GM19099 (cell line): Measurements from ENCODE around the gene SPSB4.

Experiments used
- POLR2A ChIP-seq: IDR thresholded peaks from 3 replicates; pipeline ENCODE4 v1.6.1; 2011; ENCODE audit warnings: low read depth; ENCODE audit not compliant: insufficient read length; ENCODE audit errors: extremely low read depth

The SPSB4 gene

GRCh38 chr3:141047168-141047567 is 4.0 kb upstream of the SPSB4 start:
- no peak for TF ChIP-seq POLR2A

GRCh38 chr3:141049681-141050080 is 1.5 kb upstream of the SPSB4 start:
- no peak for TF ChIP-seq POLR2A

- TF ChIP-seq POLR2A: no peak
These were observed 475 bp downstream of the SPSB4 start for GRCh38 chr3:141051443-141052200.

- no peak for TF ChIP-seq POLR2A
These were observed 1.3 kb downstream of the SPSB4 start for GRCh38 chr3:141052201-141053069.

- no peak for TF ChIP-seq POLR2A
These were observed 4.0 kb downstream of the SPSB4 start for GRCh38 chr3:141055136-141055535.

DNA sequence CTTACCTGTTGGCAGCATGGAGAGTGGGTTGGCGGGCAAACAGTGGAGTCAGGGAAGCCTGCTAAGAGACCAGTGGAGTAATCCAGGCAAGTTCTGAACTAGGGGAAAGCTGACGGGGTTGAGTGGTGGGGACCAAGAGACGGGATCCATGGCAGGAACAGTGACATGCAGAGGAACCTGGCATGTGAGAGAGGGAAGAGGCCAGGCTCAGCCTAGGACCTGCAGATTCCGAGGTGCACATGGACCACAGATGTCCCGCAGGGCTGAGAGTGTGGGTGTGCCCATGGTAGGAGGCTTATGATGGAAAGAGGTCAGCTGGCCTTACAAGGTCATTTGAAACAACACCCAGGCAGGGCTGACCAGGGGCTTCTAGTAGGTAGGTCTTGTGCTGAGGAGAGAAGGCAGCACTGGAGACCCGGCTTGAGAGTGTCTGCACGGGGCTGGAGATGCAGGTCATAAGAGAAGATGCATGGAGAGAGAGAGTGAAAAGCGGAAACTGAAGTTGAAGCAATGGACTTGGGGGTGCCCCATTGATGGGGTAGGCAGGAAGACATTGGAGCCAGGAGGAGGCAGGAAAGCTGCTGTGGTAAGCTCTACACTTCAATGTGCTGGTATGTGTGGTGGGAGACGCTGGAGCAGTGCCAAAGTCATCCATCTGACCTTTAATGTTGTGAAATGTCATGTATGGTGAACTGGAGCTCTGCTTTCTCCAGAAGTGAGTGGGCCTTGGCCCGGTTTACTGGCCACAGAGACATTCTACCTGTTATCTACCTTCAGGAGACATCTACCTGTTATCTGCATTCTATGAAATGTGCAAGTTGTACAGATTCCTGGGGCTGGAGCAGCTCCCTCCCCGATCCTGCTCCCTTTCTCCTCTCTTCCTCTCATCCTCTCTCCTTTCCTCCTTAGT is 4.6 kb downstream of the SPSB4 start:
- TF ChIP-seq POLR2A: no peak

GRCh38 chr3:141056751-141057171 is 5.6 kb downstream of the SPSB4 start:
- TF ChIP-seq POLR2A: no peak

DNA sequence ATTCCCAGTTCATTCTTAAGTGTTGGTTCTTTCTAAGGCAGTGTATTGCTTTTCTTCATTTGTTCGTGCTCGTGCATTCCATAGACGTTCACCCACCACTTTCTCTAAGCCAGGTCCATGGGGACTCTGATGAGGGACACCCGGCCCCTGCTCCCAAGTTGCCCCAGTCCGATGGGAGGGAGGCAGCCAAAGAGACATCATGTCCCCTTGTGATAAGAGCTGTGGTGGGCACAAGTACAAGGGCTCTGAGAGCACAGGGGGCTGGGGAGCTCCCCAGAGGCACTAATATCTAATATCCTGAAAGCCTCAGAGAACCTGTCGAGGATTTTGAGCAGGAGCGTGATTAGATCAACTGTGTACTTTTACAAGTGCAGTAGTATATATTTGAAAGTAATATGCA is 6.3 kb downstream of the SPSB4 start:
- TF ChIP-seq POLR2A: no peak

GRCh38 chr3:141057946-141058800 is 7.0 kb downstream of the SPSB4 start:
- no peak for TF ChIP-seq POLR2A

GRCh38 chr3:141058996-141059395 is 7.8 kb downstream of the SPSB4 start:
- no peak for TF ChIP-seq POLR2A

GRCh38 chr3:141059816-141060215 is 8.7 kb downstream of the SPSB4 start:
- TF ChIP-seq POLR2A: no peak

GRCh38 chr3:141060327-141060726 is 9.2 kb downstream of the SPSB4 start:
- no peak for TF ChIP-seq POLR2A

DNA sequence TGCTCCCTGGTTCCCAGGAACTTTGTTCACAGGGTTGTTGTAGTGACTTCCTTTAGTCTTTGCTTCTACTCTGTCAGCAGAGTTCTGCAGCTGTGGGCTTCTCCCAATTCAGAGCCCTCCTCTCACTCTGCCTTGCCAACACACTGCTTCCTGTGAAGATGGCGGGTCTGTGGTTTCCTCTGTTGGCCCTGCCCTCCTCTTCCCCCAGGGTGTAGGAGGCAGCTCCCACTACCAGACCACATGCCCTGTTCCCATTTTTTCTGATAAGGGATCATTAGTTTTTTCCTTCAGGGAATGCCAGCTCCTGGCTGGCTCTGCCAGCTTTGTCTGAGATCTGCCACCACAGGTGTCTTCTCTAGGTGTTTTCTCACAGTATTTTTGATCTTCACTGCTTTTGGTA is 12.7 kb downstream of the SPSB4 start:
- no peak for TF ChIP-seq POLR2A

GRCh38 chr3:141064255-141064926 is 13.2 kb downstream of the SPSB4 start:
- TF ChIP-seq POLR2A: no peak

GRCh38 chr3:141065258-141065657 is 14.1 kb downstream of the SPSB4 start:
- no peak for TF ChIP-seq POLR2A
